ENCODE results near the gene SLC44A5.
"Not testable (repeated sequence)": the region's sequence is repeated elsewhere in the genome, so short reads cannot be mapped to it uniquely, and the experiment has no call there.

Gene SLC44A5

DNA sequence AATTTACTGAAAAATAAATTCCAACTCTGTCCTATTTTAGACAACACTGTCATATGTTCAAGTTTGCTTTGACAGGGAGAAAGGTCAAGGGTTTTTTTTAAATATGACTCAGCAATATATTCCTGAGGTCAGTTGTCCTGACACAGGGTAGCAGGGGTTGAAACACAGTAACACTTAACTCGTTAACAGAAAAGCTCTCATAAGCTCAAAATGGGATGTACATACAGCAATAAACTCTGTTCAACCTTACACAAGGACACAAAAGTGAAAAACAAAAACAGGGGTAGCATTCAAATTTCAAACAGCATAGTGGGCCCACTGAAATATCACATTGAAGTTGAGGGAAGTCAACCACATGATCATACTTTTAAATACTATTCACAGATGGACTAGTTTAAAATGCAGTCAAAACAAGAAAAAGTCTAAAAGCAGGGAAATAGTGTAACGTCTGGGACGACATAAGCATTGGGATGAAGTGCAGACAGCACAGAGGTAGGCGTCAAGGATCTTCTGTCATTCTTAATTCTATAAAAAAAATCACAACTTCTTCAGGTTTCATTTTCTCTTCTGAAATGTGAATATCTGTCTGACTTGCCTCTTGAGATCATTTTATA, 89.9 kb downstream of the SLC44A5 start:
- DNase-seq = no peak

DNA sequence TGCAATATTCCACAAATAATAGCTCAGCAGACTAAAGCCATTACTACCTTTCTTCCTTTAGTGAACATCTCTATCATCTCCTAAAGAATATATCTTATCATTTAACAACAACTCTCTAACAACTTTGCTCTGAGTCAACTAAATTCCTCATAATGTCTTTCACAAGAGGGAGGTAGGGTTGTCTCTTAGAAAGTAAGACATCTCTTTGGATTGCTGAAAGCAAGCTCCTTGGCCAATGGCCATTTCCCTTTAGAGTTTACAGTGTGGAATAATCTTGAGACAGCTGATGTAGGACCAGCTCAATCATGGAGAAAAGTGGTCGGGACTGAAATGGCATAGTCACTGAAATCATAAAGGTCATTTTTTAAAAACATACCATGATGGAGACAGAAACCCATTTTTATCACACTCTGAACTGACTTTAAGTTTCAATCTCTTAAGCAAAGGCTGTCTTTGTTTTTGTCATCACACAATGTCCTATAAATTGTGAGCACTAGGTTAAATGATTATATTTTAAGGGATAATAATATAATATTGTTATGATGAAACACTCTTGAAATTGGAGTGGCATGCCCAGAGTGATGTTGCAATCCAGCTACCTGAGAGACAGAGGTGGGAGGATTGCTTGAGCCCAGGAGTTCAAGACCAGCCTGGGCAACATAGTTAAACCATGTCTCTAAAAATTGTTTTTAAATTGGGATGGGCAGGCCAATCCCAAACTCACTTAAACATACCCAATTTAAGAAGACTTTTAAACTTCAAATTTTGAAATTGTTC, 91.1 kb downstream of the SLC44A5 start:
- no peak for DNase-seq

DNA sequence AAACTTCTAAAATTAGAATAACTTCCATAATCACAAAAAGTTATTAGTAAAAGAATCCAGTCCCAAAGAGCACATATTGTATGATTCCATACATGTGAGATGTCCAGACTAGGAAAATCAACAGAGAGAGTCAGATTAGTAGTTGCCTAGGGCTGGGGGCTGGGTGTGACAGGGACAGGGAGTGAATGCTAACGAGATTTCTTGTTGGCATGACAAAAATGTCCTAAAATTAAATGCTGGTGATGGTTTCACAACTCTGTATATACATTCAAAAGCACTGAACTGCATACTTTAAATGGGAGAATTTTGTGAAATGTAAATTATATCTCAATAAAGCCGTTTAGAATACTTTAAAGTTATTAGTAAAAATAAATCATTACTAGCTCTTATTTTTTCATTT, 92.2 kb downstream of the SLC44A5 start:
- DNase-seq = no peak

DNA sequence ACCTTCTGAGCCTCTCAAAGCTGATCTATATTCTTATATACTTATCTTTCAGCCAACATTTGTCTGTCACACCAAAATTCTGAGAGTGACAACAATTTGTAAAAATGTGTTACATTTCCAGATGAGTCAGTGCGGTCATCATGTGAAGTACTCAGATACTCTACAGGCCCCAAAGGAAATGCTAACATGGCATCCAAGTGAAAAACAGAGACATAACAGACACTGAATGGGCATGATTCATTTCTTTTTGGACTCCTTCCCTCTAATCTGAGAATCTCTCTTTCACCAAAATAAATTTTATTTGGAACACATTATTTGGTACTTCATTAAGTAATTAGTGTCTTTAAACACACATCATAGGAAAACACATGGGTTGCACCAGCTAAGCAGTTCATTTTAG, 96.6 kb downstream of the SLC44A5 start:
- no peak for DNase-seq

DNA sequence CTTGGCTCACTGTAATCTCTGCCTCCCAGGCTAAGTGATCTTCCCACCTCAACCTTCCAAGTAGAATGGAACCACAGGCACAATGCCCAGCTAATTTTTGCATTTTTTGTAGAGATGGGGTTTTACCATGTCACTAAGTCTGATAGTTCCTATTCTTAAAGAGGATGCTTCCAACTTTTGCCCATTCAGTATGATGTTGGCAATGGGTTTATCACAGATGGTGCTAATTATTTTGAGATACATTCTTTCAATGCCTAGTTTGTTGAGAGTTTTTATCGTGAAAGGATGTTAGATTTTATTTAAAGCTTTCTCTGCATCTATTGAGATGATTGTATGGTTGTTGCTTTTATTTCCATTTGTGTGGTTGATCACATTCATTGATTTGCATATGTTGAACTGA, 103.9 kb downstream of the SLC44A5 start:
- DNase-seq = no peak

DNA sequence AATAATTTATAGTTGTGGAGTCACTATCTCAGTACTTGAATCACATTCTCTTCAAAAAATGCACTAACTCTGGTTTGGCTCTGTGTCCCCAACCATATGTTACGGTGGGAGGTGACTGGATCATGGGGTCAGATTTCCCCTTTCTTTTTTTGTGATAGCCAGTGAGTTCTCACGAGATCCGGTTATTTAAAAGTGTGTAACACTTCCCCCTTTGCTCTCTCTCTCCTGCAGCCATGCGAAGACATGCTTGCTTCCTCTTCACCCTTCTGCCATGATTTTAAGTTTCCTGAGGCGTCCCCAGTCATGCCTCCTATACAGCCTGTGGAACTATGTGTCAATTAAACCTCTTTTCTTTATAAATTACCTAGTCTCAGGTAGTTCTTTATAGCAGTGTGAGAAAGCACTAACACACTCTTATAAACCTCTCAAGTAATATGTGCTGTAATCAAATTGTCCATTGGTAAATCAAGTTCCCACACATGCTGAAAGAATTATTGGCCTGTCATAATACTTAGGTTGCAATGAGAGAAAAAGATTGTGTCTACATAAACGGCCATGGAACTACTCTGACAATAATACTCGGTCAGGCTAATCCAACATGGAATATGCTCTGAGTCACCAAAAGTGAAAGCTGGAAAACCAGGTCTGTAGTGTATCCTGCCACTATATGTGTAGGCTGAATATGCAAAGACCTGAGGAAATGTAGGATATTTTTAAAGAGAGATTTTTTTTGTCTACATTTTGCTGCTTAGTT, 107.5 kb downstream of the SLC44A5 start:
- no peak for DNase-seq

DNA sequence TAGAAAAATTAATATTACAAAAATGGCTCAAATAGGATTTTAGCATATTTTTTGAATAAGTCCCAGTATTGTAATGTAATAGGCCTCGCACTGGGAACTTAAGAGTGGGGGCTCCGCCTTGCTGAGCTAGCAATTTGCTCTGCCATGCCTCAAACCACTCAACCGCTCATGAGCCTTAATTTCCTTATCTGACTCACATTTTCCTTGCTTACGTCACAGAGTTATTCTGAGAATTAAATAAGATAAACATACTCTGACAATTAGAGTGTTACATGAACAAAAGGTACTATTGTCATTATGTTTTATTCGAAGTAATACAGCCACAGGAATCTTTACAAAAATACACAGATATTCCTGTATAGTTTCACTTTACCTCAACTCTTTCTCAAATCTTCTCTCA, 108.1 kb downstream of the SLC44A5 start:
- DNase-seq = no peak

DNA sequence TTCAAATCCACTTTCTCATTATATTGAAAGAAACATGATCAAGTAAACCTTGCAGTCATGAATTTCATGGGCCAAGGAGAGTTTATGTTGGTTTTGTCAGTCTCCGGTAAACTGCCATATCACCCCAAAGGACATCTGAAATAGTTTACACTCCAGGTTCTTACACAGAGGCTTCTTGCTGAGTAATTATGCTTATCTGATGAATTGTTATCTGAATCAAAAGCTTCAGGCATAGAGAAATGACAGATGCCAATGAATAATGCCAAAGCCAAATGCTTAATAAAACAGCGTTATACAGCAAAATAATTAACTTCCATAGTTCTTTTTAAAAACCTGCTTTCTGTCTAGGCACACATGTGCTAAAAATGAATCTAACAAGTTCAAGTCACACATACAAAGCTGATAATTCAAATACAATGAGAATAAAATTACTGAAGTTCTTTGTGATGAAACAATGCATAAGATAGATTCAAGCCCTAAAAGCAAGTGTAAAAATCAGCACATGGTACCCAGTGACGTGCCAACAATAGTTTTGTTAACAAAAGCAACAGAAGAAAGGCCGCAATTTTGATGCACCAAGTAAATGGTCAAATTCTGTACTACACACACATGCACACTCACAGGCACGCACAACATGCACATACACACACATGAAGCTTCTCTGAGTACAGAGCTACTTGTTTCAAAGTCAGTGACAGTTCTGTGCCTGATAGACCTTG, 109.2 kb downstream of the SLC44A5 start:
- DNase-seq = no peak

DNA sequence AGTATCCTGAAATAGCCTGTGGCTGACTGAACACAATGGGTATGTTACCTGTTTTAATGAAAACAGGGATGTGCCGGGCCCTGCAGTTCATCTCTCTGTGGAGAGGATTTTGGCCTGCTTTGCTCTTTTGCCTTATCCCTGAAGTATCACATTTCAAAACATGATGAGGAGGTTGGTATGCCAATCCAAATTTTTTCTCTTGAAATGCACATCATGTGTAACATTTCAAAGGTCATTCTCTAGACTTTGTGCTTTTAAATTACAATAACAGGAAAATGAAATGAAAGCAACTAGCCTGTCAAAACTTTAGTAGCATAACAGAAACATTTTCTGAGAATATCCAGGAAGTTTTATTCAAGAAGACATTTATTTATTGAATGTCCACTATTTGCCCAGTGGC, 118.9 kb downstream of the SLC44A5 start:
- no peak for DNase-seq

DNA sequence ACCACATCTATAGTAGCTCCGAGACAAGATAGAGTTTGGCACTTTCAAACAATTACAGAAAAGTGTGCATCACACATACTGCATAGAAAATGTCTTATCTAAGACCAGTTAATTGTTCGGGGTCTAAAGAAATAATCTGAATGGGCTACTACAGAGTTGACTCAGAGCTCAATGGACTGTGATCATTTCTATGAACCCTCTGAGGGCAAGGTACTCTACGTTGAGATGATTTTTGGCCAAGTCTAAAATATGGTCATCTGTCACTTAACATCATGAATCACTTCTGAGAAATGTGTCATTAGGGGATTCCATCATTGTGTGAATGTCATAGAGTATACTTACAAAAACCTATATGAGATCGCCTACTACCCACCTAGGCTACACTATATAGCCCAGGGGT, 123.5 kb downstream of the SLC44A5 start:
- no peak for DNase-seq

DNA sequence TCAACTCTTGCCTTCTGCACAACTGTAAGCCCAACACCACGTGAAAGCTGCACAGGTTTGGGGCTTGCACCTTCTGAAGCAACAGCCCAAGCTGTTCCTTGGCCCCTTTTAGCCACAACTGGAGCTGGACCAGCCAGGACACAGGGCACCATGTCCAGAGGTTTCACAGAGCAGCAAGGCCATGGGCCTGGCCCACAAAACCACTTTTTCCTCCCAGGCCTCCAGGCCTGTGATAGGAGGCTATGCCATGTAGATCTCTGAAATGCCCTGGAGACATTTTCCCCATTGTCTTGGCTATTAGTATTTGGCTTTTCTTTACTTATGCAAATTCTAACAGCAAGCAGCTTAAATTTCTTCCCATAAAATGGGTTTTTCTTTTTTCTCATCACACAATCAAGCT, 126.1 kb downstream of the SLC44A5 start:
- DNase-seq = no peak

DNA sequence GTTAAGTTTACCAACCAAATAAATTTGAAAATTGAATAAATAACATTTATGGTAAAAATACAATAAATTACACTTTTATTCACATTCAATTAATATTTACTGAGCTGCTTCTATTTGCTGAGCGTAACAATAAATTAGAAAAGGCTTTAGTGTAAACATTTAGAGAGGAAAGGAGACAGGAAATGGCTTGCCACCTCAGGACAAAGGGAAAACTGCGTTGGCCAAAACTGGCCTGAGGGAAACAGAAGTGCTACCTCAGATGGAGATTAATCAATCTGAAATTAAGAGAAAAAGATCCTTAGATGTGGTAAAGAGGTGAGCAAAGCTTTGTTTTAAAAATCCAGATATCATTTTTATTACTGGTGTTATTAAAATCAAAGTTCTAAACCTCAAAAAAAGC, 128.0 kb downstream of the SLC44A5 start:
- no peak for DNase-seq

DNA sequence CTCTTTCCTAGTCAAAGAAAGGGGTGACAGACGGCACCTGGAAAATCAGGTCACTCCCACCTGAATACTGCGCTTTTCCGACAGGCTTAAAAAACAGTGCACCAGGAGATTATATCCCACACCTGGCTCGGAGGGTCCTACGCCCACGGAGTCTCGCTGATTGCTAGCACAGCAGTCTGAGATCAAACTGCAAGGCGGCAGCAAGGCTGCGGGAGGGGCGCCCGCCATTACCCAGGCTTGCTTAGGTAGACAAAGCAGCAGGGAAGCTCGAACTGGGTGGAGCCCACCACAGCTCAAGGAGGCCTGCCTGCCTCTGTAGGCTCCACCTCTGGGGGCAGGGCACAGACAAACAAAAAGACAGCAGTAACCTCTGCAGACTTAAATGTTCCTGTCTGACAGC, 134.4 kb downstream of the SLC44A5 start:
- not testable (repeated sequence) for DNase-seq

DNA sequence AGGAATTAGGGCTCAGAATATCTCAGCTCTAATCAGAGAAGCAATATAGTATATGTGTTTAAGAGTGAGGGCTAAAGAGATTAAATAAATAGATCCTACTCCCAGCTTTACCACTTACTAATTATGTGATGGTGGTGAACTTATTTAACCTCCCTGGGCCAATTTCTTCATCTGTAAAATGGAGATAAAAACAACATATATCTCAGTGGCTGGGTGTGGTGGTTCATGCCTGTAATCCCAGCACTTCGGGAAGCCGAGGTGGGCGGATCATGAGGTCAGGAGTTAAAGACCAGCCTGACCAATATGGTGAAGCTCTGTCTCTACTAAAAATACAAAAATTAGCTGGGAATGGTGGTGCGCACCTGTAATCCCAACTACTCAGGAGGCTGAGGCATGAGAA, 135.2 kb downstream of the SLC44A5 start:
- DNase-seq = no peak

DNA sequence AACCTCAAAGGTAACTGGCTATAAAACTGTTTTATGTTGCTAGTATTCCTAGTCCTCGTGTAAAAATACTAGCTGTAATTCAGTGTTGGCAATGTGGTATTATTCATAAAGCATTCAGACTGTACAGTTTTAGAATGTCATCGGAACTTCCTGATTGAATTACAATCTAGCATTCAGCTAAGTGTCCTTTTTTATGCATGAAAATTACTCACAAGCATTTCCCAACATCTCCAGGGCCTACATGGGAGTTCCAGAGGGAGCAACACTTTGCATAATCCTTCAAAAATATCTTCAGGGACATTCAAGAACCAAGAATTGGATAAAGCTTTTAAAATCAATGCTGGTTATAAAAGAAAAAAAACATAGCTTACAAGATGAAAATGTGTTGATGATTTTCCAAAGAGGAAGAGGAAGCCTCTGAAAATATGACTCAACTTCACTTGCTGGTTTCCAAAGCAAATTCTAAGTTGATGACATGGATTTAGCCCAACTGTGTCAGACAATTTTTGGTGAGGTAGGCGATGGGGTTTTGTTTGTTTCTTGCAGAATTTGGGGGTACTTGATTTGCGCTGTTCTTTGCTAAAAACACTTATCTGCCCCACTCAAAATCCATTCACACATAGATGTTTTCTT, 137.8 kb downstream of the SLC44A5 start:
- DNase-seq = no peak

DNA sequence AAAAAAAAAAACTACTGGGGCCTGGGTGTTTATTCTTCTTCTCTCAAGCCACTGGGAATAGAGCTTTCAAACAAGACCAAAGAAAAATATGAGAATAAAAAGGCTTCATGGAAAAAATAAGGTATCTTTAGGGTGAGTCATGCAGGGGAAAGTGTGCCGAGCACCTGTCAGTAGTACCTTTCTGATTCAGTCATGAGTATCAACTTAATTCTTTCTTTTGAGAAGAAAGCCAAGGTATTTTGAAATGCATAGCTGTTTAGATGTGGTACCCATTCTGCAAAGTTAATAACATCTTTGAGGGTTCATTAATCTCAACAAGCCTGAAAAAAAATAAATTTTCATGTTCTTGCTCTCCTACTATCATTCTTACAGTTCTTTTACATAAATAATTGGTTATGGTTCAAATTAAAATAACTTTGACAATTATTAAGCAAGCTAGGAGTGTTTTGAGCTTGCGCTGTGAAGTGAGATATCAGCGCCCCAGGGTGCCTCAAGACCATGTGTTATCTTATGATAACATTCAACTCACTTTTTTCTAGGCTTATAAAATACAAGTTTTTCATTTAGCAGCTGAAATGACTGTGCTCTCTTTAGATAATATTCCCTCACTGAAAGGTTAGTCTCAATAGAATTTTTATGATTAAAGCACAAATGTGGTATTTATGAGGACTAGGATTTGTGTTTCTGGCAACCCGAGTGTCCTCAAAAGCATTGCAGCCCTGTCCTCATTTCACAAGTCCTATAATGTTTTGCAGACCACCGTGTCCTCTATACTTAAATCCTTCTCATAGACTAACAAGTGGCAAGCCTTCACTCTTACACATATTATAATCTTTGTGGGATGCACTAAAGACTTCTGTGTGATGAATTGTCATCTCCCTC, 138.6 kb downstream of the SLC44A5 start:
- no peak for DNase-seq

DNA sequence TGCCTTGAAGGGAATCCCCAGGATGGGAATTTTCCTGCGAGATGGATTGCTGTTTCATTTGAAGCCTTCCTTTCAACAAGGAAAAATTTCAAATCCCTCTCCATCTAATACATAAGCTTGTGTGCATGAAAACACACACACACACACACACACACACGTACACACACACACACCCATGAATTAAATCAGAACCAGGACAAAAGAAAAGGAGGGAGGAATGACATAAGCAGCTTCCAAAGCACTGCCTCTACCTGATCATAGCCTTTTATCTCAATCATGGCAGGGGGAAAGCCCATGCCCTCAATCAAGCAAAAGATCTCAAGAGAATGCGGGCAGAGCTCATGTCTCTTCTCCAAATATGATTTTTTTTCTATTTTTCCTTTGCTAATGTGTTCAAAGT, 139.7 kb downstream of the SLC44A5 start:
- DNase-seq = no peak

DNA sequence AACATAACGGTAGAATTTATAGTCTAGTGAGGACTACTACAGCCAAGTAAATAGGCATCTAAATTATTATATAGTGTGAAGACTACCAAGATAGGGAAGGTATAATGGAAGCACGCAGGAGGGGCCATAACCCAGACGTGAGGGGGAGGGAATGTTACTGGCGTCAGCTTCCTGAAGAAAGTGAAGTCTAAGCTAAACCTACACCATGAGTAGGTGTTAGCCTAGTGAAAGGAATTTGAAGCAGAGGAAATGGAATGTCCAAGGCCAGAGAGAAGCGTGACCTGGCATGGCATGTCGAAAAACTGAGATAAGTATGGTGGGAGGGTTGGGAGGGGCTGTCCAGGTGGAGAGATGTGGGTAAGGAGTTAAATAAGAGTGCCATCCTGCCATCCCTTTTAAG, 140.5 kb downstream of the SLC44A5 start:
- no peak for DNase-seq

DNA sequence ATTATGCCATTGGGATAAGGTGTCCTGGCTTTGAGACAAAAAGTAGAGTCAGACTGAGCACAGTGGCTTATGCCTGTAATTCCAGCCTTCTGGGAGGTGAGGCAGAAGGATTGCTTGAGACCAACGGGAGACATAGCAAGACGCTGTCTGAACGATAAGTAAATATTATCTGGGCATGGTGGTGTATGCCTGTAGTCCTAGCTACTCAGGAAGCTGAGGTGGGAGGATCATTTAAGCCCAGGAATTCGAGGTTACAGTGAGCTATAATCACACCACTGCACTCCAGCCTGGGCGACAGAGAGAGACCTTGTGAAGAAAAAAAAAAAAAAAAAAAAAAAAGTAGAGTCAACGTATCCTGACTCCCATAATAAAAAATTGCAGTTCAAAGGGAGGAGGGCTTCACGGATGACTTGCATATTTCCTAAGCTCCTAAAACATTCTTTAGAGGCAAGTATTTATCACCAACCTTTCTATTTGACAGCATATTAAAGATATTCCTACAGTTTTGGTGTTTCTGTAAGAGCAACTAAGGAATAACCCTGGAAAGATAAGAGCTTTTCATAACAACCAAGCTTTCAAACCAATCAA, 141.2 kb downstream of the SLC44A5 start:
- DNase-seq = no peak

DNA sequence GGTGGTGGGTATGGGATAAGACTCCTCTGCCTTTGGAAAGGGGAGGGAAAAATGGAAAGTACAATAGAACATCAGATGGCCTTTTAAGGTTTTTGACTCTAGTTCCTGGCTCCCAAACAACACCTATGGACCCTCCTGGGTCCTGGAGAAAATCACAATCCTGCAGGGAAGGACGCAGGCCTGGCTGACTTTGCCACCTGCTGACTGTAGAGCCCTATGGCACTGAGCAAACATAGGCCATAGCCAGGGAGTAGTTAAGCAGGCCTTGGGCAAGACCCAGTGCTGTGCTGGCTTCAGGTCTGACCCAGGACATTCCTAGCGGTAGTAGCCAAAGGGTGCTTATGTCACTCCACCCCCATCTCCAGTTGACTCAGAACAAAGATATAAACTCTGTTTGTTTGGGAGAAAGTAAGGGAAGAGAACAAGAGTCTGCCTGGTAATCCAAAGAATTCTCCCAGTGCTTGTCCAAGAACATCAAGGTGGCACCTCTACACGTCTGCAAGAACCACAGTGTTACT, 149.0 kb downstream of the SLC44A5 start:
- DNase-seq = no peak

DNA sequence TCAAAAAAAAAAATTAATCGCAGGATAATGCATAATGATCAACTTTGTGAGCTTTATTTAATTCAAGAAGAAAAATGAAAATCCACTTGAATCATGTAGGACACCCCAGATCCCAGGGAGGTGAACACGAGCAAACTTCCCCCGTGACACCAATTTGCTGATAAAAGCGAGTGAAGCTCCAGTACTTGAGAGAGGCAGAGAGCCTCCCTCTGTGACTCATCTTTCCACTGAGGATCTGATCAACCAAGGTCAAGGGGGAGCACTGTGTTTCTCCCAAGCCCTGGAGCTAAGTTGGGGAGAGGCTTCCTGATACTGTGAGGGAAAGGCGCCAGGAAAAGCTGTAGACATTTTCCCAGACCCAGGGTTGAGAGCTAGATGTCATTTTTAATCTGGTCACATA, 160.9 kb downstream of the SLC44A5 start:
- no peak for DNase-seq

Measured in fibroblast of skin of right quadriceps (primary cell).